Measurements from ENCODE around the gene IQGAP3. TPM values are rescaled to one million over a fixed set of nuclear protein-coding genes. Genes with fewer than 3 reads are reported as not detected.
"Not testable (repeated sequence)": the region's sequence is repeated elsewhere in the genome, so short reads cannot be mapped to it uniquely, and the experiment has no call there.

Gene IQGAP3
- total RNA-seq, 1 donor from 2014 or later: 43.1 TPM

- Mint-ChIP-seq H3K4me1 (no peaks in the 10 kb centered on the region), H3K36me3 (ENCODE audit: low read depth) (peaks cover 9% of the 10 kb centered on the region), H3K27ac (ENCODE audit: unreplicated experiment) (no peak overlapping the region), H3K4me3 (no peak overlapping the region), H3K9me3 (no peaks in the 10 kb centered on the region), H3K27me3 (ENCODE audit: low read depth) (no peaks in the 10 kb centered on the region)
- no peak for DNase-seq (ENCODE audit: low read depth, low spot score)
- no peak for TF ChIP-seq CTCF (conservative IDR thresholded peaks at IDR 0.05)
These were observed 16.6 kb downstream of the IQGAP3 start for GRCh38 chr1:156555715-156556114.

DNA sequence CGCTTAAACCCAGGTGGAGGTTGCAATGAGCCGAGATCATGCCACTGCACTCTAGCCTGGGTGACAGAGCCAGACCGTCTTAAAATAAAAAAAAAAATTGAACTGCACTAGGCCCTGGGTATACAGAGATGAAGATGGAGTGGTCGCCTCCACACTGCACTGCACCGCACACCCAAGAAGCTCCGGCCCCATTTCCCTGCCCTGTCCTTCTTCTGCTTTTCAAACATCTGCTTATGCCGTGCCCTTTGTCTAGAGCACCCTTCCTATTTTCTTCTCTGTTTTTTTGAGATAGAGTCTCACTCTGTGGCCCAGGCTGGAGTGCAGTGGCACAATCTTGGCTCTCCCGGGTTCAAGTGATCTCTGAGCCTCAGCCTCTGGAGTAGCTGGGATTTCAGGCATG is 17.4 kb downstream of the IQGAP3 start:
- Mint-ChIP-seq H3K36me3 (ENCODE audit: low read depth) (peaks cover 11% of the 10 kb centered on the region), H3K4me3 (no peak overlapping the region), H3K9me3 (no peaks in the 10 kb centered on the region), H3K4me1 (no peaks in the 10 kb centered on the region), H3K27me3 (ENCODE audit: low read depth) (no peaks in the 10 kb centered on the region), H3K27ac (ENCODE audit: unreplicated experiment) (no peak overlapping the region)
- no peak for DNase-seq (ENCODE audit: low read depth, low spot score)
- TF ChIP-seq CTCF (conservative IDR thresholded peaks at IDR 0.05): no peak

- H3K27ac Mint-ChIP-seq (ENCODE audit: unreplicated experiment): no peak overlapping the region
- DNase-seq (ENCODE audit: low read depth, low spot score): no peak
- H3K27me3 Mint-ChIP-seq (ENCODE audit: low read depth): no peaks in the 10 kb centered on the region
- no peak for TF ChIP-seq CTCF (conservative IDR thresholded peaks at IDR 0.05)
- H3K4me3 Mint-ChIP-seq: no peak overlapping the region
- no peaks in the 10 kb centered on the region for H3K9me3 Mint-ChIP-seq
- no peaks in the 10 kb centered on the region for H3K4me1 Mint-ChIP-seq
- peaks cover 8% of the 10 kb centered on the region for H3K36me3 Mint-ChIP-seq (ENCODE audit: low read depth)
These were observed 18.4 kb downstream of the IQGAP3 start for GRCh38 chr1:156553860-156554485.

- not testable (repeated sequence) for DNase-seq (ENCODE audit: low read depth, low spot score); H3K27me3 Mint-ChIP-seq (ENCODE audit: low read depth); H3K4me3 Mint-ChIP-seq; H3K9me3 Mint-ChIP-seq; H3K4me1 Mint-ChIP-seq; H3K36me3 Mint-ChIP-seq (ENCODE audit: low read depth); H3K27ac Mint-ChIP-seq (ENCODE audit: unreplicated experiment)
These were observed 19.4 kb downstream of the IQGAP3 start for GRCh38 chr1:156552937-156553336.

DNA sequence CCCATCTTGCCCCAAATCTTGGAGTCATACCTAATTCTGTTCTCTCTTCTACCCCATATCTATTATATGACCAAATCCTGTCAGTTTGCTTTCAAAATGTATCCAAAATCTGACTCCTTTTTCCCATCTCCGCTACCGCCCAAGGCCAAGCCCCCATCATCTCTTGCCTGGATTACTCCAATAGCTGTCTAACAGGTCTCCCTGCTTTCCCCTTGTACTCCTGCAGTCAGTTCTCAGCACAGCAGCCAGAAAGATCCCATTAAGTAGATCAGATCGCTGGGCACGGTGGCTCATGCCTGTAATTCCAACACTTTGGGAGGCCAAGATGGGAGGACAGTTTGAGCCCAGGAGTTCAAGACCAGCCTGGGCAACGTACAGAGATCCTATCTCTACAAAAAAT is 19.8 kb downstream of the IQGAP3 start:
- Mint-ChIP-seq H3K27me3 (ENCODE audit: low read depth) (no peaks in the 10 kb centered on the region), H3K9me3 (no peaks in the 10 kb centered on the region), H3K36me3 (ENCODE audit: low read depth) (peaks cover 8% of the 10 kb centered on the region), H3K4me1 (no peaks in the 10 kb centered on the region), H3K27ac (ENCODE audit: unreplicated experiment) (no peak overlapping the region), H3K4me3 (no peak overlapping the region)
- no peak for TF ChIP-seq CTCF (conservative IDR thresholded peaks at IDR 0.05)
- no peak for DNase-seq (ENCODE audit: low read depth, low spot score)

- Mint-ChIP-seq H3K9me3 (no peaks in the 10 kb centered on the region), H3K27me3 (ENCODE audit: low read depth) (no peaks in the 10 kb centered on the region), H3K36me3 (ENCODE audit: low read depth) (peaks cover 11% of the 10 kb centered on the region), H3K4me1 (no peaks in the 10 kb centered on the region), H3K4me3 (no peak overlapping the region), H3K27ac (ENCODE audit: unreplicated experiment) (no peak overlapping the region)
- DNase-seq (ENCODE audit: low read depth, low spot score): no peak
- TF ChIP-seq CTCF (conservative IDR thresholded peaks at IDR 0.05): no peak
These were observed 20.5 kb downstream of the IQGAP3 start for GRCh38 chr1:156551869-156552268.

All from neural crest cell (in vitro differentiated cells).